HG02885 (cell line): ENCODE data around the gene ADAMTSL3.
"Not testable (repeated sequence)": the region's sequence is repeated elsewhere in the genome, so short reads cannot be mapped to it uniquely, and the experiment has no call there.

ENCODE experiments used
- ATAC-seq: cut with Tn5 transposase; IDR thresholded peaks from one replicate; pipeline ENCODE4 v1.9.1; 2021; ENCODE audit warnings: mild to moderate bottlenecking; ENCODE audit not compliant: unreplicated experiment, poor library complexity

Gene ADAMTSL3

DNA sequence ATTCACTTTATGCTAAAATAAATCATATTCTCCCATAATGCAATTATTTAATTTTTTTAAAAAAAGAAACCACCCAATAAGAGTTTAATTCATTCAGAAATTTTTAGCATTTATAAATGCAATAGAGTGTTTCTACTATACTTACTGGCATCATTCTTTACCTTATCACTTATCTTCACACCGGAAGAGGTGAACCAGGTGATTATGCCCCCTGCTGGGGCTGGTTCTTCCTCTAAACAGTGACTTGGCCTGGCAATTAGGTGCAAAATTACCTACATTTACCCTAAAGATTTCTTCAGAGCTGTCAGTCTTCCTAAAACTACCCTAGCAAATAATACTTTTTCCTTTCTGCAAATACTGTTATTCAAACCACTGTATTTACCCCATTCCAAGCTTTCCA is 397.2 kb downstream of the ADAMTSL3 start:
- not testable (repeated sequence) for ATAC-seq

DNA sequence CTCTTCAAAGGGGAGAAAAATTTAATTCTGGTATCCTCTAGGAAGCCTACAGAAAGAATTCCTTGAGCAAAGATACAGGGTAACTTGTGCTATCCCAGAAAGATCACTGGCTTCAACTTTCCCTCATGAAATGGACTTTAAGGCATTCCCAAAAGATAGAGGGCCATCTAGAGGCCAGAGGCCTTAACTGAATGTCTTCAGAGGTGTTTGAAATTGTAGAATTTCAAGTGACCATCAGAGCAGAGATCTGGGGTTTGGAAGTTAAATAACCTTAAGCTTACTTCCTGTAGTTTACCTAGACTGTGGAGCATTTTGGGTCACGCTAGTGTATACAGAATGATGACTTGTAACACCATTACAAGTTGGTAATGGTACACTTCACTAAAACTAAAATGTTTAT is 400.6 kb downstream of the ADAMTSL3 start:
- not testable (repeated sequence) for ATAC-seq

DNA sequence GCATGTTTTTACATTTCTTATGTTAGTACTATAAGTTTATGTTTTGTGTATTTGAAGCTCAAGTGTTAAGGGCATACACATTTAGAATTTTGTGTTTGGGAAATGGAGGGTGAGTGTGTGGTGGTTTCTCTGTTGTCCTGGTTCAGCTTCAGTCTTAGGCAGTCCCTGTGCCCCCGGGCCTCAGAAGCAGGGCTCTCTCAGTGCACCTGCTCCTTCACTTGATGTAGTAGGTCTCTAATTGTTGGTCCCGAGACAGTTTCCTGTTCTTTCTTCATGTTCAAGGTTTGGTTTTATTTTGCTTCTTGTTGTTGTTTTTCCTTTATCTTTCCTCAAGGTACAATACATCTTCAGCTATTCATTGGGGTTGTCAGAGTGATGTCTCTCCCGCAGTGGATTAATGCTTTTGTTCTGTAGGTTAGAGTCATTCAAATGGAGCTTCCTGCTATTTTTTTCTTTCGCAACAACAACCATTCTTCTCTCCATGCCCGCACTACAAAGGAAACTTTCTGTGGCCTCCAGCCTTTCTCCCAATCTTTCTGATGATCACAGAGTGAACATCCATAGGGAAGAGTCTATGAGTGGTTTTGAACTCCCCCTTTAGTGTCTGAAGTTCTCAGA is 403.9 kb downstream of the ADAMTSL3 start:
- ATAC-seq: no peak

DNA sequence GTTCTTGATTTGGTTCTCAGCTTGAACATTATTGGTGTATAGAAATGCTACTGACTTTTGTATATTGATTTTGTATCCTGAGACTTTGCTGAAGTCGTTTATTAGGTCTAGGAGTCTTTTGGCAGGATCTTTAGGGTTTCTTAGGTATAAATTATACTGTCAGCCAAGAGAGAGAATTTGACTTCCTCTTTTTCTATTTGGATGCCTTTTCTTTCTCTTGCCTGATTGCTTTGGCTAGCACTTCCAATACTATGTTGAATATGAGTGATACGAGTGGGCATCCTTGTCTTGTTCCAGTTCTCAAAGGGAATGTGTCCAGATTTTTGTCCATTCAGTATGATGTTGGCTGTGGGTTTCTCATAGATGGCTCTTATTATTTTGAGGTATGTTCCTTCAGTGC is 409.8 kb downstream of the ADAMTSL3 start:
- not testable (repeated sequence) for ATAC-seq

DNA sequence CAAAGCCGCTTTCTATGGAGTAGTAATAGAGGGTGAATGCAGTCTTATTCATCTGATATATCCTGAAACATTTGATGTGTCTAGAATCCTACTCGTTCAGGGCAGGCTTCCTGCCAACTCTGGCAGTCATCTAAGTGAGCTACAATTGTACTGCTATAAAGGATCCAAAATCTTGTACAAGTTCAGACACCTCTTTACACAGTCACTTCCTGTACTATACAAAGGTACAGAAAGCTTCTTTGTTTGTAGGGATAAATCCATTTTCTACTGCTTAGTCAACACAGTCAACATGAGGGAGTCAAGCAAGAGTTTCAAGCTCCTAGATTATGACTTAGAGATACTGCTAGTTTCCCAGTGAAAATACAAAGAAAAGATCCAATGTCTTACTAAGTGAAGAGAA is 414.8 kb downstream of the ADAMTSL3 start:
- not testable (repeated sequence) for ATAC-seq

DNA sequence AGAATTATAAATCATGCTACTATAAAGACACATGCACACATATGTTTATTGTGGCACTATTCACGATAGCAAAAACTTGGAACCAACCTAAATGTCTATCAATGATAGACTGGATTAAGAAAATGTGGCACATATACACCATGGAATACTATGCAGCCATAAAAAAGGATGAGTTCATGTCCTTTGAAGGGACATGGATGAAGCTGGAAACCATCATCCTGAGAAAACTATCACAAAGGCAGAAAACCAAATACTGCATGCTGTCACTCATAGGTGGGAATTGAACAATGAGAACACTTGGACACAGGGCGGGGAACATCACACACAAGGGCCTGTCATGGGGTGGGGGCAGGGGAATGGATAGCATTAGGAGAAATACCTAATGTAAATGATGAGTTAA is 424.1 kb downstream of the ADAMTSL3 start:
- not testable (repeated sequence) for ATAC-seq

DNA sequence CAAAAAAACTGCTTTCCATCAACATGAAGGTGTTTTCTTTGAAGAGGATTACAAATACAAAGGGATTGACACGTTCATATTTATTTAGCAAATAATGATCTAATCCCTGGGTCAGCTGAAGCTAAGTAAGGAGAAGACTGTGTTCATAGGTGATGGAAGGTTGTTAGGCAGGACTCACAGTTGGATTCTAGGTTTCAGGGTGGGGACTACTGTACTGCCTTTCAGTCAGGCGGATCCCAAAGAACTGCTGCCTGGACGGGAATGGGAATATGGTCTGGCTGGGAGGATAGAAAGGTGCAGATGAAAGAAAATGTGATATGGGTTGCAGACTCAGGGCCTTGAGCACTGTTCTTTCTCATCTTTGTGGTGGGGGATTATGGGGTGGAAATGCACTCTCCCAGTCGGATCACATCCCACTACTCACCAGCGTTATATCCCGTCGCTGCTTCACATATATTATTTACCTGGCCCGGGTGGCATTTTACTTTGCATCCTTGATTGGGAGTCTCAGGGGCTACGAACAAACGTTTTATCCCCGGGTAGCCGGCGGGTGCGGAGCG is 425.5 kb downstream of the ADAMTSL3 start:
- ATAC-seq: not testable (repeated sequence)

DNA sequence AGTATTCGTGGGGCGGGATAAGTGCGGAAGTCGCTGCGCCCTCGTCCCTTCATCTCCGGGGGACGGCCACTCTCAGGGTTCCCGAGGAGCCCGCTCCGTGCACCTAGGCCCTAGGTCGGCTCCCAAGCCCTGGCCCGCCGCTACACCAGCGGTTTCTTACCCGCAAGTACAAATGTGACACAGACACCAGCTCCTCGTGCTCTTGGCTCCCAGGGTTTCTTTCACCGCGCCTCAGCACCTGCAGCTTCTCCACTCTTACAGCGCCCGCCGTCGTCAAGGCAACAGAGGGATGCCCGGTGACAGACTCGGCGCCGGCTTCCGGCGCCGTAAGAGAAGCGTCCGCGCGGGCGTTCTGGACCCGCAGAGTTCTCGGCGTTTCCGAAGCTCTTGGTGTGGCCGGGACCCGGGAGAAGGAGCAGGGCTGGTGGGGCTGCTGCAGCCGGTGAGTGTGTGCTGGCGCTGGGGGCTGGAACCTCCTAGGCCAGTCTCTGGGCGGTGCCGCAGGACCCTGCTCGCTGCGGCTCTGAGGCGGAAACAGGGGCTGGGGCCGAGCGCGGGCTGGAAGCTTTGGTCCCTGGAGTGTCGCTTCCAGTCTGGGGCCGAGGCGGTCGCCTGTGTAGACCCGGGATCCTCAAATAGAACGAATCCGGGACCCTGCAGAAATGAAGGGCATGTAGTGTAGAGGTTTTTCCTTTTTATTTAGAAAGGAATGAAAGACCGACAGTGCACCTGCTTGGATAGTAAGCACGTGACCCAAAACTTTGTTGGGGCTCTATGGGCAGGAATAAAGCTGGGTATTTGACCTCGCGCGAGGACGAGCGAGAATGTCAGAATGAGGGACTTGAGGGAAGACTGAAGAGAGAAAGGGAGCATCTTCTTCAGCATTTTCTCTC is 426.2 kb downstream of the ADAMTSL3 start:
- ATAC-seq: peak; percentile 93

DNA sequence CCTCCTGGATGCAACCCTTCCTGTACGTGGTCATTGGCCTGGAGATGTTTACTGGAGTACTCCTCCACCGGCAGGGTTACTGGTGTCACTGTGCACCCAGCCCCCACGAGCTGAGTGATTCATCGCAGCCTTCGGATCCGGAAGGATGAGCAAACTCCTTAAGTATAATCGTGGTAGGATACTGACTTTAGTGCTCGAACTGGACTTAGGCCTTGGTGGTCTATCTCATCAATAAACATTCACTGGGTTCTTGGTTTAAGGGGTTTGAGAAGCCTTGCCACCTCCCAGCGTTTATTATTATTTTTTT is 426.8 kb downstream of the ADAMTSL3 start:
- ATAC-seq: peak; percentile 25

DNA sequence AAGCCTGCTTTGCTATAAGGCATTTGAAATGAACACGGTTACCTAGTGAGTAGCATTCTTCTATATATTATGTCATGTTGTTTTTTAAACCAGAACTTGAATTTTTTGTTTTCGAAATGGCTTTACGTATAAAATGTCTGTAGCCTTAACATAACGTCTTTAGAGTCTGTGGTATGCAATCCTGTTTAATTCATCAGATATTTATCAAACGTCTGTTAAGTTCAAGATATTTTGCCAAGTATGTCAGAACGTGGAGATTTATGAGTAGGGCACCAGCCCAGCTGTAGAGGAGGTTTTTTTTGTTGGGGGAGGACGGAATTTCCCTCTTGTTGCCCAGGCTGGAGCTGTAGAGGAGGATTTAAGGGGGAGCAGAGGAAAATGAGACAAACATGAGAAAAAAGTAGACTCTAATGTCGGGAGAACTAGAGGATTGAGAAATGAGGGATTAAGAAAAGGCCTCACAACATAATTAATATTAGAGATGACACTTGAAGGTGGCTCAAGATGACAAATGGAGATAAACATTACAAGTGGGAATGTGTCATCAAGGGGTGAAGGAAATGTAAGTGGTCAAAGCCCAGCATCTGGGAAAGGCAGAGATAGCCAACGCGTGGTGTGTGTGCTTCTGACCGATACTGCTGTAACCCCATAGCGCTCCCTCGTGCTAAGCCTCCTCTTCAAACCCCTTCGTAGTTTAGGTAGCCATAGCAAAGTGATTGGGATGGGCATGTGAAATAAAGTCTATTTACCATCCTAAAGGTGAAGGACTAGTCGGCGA is 427.7 kb downstream of the ADAMTSL3 start:
- ATAC-seq: no peak

DNA sequence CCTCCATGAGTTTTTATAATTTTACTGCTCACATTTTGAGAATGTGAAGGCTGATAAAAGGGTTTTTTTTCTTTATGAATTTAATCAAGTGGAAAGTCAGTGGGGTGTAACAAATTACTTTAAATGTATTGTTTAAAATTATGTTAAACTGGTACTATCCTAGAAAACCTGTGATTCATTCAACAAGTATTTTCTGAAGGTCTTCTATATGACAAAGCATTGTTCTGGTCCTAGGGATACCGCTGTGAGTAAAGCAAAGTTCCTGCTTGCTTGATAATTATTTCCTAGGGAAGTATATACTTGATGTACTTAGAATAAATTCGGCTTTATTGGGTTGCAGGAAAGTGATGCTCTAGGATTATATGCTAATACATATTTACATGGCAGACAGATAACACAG is 428.8 kb downstream of the ADAMTSL3 start:
- ATAC-seq: no peak

DNA sequence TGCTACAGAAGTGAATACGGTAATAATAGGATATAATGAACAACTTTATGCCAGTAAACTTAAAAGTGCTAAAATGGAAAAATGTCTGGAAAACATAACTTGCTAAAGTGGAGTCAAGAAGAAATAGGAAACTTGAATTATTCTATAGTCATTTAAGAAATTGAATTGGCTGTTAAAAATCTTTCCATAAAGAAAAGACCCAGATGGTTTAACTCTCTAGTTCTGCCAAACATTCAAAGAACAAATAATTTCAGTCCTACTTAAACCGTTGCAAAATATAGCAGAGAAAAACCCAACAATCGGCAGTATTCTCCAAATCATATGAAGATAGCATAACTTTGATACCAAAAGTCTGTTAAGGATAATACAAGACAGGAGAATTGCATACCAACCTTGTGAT is 432.1 kb downstream of the ADAMTSL3 start:
- not testable (repeated sequence) for ATAC-seq
